H1 (cell line): ENCODE results near the gene FAHD1. TPM values are rescaled to one million over a fixed set of nuclear protein-coding genes. Genes with fewer than 3 reads are reported as not detected.
A peak's percentile ranks its signal among the peaks of the same experiment; 100 is the strongest.

Experiments used
- CTCF ChIA-PET: fragments of 300-600 bp; sonication (Branson Sonifier 250); formaldehyde crosslinking; loops from one replicate; lab custom pipeline; 2021; ENCODE audit not compliant: partially characterized antibody; lab: Charles Lee
- POLR2A ChIA-PET: fragments of 300-600 bp; sonication (Branson Sonifier 250); formaldehyde crosslinking; loops from one replicate; lab custom pipeline; 2021; ENCODE audit warnings: inconsistent platforms; ENCODE audit not compliant: partially characterized antibody; lab: Charles Lee
- DNase-seq, 2 experiments: peaks; one replicate each; pipeline versions ENCODE4 v3.0.0 to v3.0.0-alpha.2; 2010 to 2022; ENCODE audit warnings: low spot score in 2 of 2, low read depth in 1 of 2, mixed read lengths in 1 of 2
- FAIRE-seq: peaks from 2 replicates; lab custom pipeline; 2011; peaks lifted over from hg19 to GRCh38; lab: Jason Lieb, UNC
- H2AFZ ChIP-seq: 2 replicates; pipeline ENCODE4 v1.8.1; 2012; ENCODE audit warnings: low read length, inconsistent platforms
- H2AK5ac ChIP-seq: 2 replicates; pipeline ENCODE4 v1.6.1; 2013; ENCODE audit warnings: low read depth, low read length
- H2BK120ac ChIP-seq: replicated peaks from 2 replicates; pipeline ENCODE3; 2013; ENCODE audit warnings: low read depth, low read length, inconsistent platforms
- H2BK12ac ChIP-seq: 2 replicates; pipeline ENCODE4 v1.6.1; 2013; ENCODE audit warnings: low read depth, low read length
- H2BK15ac ChIP-seq: 2 replicates; pipeline ENCODE4 v1.6.1; 2013; ENCODE audit warnings: low read length
- H2BK20ac ChIP-seq: 2 replicates; pipeline ENCODE4 v1.6.1; 2013; ENCODE audit warnings: low read length
- H2BK5ac ChIP-seq: 2 replicates; pipeline ENCODE4 v1.6.1; 2013; ENCODE audit warnings: low read depth, low read length
- H3K14ac ChIP-seq: 2 replicates; pipeline ENCODE4 v1.6.1; 2013; ENCODE audit warnings: inconsistent platforms; ENCODE audit not compliant: insufficient read length
- H3K18ac ChIP-seq: 2 replicates; pipeline ENCODE4 v1.6.1; 2013; ENCODE audit warnings: low read length; ENCODE audit errors: extremely low read depth
- H3K23ac ChIP-seq: 2 replicates; pipeline ENCODE4 v1.6.1; 2013; ENCODE audit warnings: inconsistent platforms; ENCODE audit not compliant: insufficient read length
- H3K23me2 ChIP-seq: 2 replicates; pipeline ENCODE4 v1.6.1; 2013; ENCODE audit warnings: low read depth, low read length
- H3K27ac ChIP-seq: 2 replicates; pipeline ENCODE4 v1.6.1; 2011; ENCODE audit warnings: low read depth, low read length, inconsistent platforms
- H3K27me3 ChIP-seq, 4 experiments: replicated peaks in 1 of 4; 1 replicate in 1 of 4; 2 replicates in 3 of 4; pipeline versions ENCODE4 v1.6.1 to v1.8.1; 2011 to 2013; ENCODE audit warnings: low read length in 3 of 4, mild to moderate bottlenecking in 3 of 4, inconsistent platforms in 2 of 4, mixed read lengths in 2 of 4, moderate library complexity in 1 of 4; ENCODE audit not compliant: control insufficient read depth in 3 of 4, insufficient read depth in 3 of 4; ENCODE audit errors: extremely low read depth in 1 of 4
- H3K36me3 ChIP-seq, 4 experiments: 2 replicates each; pipeline versions ENCODE4 v1.6.1 to v1.8.1; 2011 to 2013; ENCODE audit warnings: mild to moderate bottlenecking in 4 of 4, low read length in 3 of 4, moderate library complexity in 2 of 4, control low read depth in 1 of 4, inconsistent platforms in 1 of 4; ENCODE audit not compliant: insufficient read depth in 4 of 4, control insufficient read depth in 2 of 4
- H3K4ac ChIP-seq: replicated peaks from 2 replicates; pipeline ENCODE3; 2013; ENCODE audit warnings: low read length, low read depth, mixed read lengths, inconsistent platforms; ENCODE audit not compliant: insufficient read length
- H3K4me1 ChIP-seq, 4 experiments: replicated peaks in 1 of 4; 1 replicate in 1 of 4; 2 replicates in 3 of 4; pipeline versions ENCODE4 v1.6.1 to v1.8.1; 2011 to 2013; ENCODE audit warnings: low read length in 3 of 4, inconsistent platforms in 2 of 4, mixed read lengths in 1 of 4; ENCODE audit not compliant: insufficient read depth in 4 of 4, control insufficient read depth in 3 of 4
- H3K4me2 ChIP-seq, 2 experiments: 2 replicates each; pipeline versions ENCODE4 v1.6.1 to v1.8.1; 2011 to 2013; ENCODE audit warnings: low read depth in 2 of 2, low read length in 2 of 2, control low read depth in 1 of 2, inconsistent platforms in 1 of 2, mild to moderate bottlenecking in 1 of 2; ENCODE audit not compliant: insufficient read depth in 1 of 2
- H3K4me3 ChIP-seq, 4 experiments: fragments of 200-600, 300-600 bp in 1 of 4; sonication (generic), shearing (Covaris generic), sonication (Bioruptor Twin) in 1 of 4; 2 replicates each; pipeline versions ENCODE4 v1.5.1 to v1.8.1; 2011 to 2016; ENCODE audit warnings: low read length in 4 of 4, low read depth in 3 of 4, control low read depth in 2 of 4, inconsistent platforms in 2 of 4, mild to moderate bottlenecking in 2 of 4, mixed read lengths in 1 of 4, moderate library complexity in 1 of 4; ENCODE audit not compliant: insufficient read depth in 2 of 4; ENCODE audit errors: extremely low read depth in 1 of 4
- H3K56ac ChIP-seq: replicated peaks from 2 replicates; pipeline ENCODE3; 2013; ENCODE audit warnings: low read depth, mild to moderate bottlenecking, mixed read lengths, low read length, inconsistent platforms; ENCODE audit not compliant: insufficient read length
- H3K79me1 ChIP-seq: 2 replicates; pipeline ENCODE4 v1.6.1; 2013; ENCODE audit warnings: low read depth, low read length, control low read depth
- H3K79me2 ChIP-seq, 2 experiments: 2 replicates each; pipeline versions ENCODE4 v1.6.1 to v1.8.1; 2012 to 2013; ENCODE audit warnings: low read length in 2 of 2, mild to moderate bottlenecking in 2 of 2, inconsistent platforms in 1 of 2; ENCODE audit not compliant: insufficient read depth in 2 of 2, control insufficient read depth in 1 of 2
- H3K9ac ChIP-seq, 4 experiments: replicated peaks in 1 of 4; 1 replicate in 1 of 4; 2 replicates in 3 of 4; pipeline versions ENCODE4 v1.6.1 to v1.8.1; 2011 to 2013; ENCODE audit warnings: low read depth in 3 of 4, low read length in 3 of 4, control low read depth in 2 of 4, mild to moderate bottlenecking in 2 of 4, moderate library complexity in 2 of 4, inconsistent platforms in 1 of 4; ENCODE audit errors: extremely low read depth in 1 of 4
- H3K9me3 ChIP-seq, 2 experiments: 2 replicates each; pipeline versions ENCODE4 v1.6.1 to v1.8.1; 2012 to 2013; ENCODE audit warnings: mild to moderate bottlenecking in 2 of 2, moderate library complexity in 2 of 2, control low read depth in 1 of 2, inconsistent platforms in 1 of 2, low read depth in 1 of 2, low read length in 1 of 2, mixed read lengths in 1 of 2; ENCODE audit not compliant: insufficient read depth in 2 of 2
- H4K20me1 ChIP-seq, 2 experiments: replicated peaks in 1 of 2; 2 replicates each; pipeline versions ENCODE3 to v1.8.1; 2011 to 2013; ENCODE audit warnings: inconsistent platforms in 2 of 2, low read length in 2 of 2, mild to moderate bottlenecking in 1 of 2; ENCODE audit not compliant: insufficient read depth in 2 of 2, control insufficient read depth in 1 of 2
- H4K5ac ChIP-seq: 2 replicates; pipeline ENCODE4 v1.6.1; 2013; ENCODE audit warnings: low read length, low read depth, mixed read lengths, inconsistent platforms; ENCODE audit not compliant: insufficient read length
- H4K8ac ChIP-seq: 2 replicates; pipeline ENCODE4 v1.8.0; 2013; ENCODE audit warnings: mild to moderate bottlenecking, moderate library complexity, low read length, inconsistent platforms; ENCODE audit not compliant: insufficient read depth; ENCODE audit errors: extremely low read depth
- H4K91ac ChIP-seq: replicated peaks from 2 replicates; pipeline ENCODE3; 2013; ENCODE audit warnings: low read length, mixed read lengths, inconsistent platforms; ENCODE audit not compliant: insufficient read length
- BRCA1 ChIP-seq: IDR thresholded peaks from 2 replicates; pipeline ENCODE4 v1.6.1; 2012; ENCODE audit warnings: low read depth, low read length, improper control_type of control experiment
- CBX8 ChIP-seq: fragments of 300-800, 300-1000 bp; sonication (generic); IDR thresholded peaks from 2 replicates; pipeline ENCODE4 v1.7.1; 2016; ENCODE audit warnings: low read depth, low read length, borderline replicate concordance
- EP300 ChIP-seq, 2 experiments: IDR thresholded peaks; 1 replicate in 1 of 2; 2 replicates in 1 of 2; pipeline ENCODE4 v1.6.1; 2011 to 2012; ENCODE audit warnings: low read depth in 2 of 2, low read length in 2 of 2, mild to moderate bottlenecking in 2 of 2, borderline replicate concordance in 1 of 2, inconsistent platforms in 1 of 2, moderate library complexity in 1 of 2
- NRF1 ChIP-seq: IDR thresholded peaks from 2 replicates; pipeline ENCODE4 v1.6.1; 2011; ENCODE audit warnings: mild to moderate bottlenecking, low read depth, low read length, improper control_type of control experiment
- POLR2AphosphoS5 ChIP-seq: IDR thresholded peaks from 2 replicates; pipeline ENCODE4 v1.6.1; 2011; ENCODE audit warnings: low read depth, low read length
- SP1 ChIP-seq: IDR thresholded peaks from 2 replicates; pipeline ENCODE4 v1.6.1; 2011; ENCODE audit warnings: low read depth, low read length
- WGBS, 2 experiments: shearing (Covaris generic) in 1 of 2; methylation state at CpG; one replicate each; pipeline versions ENCODE4 v1.1.6 to v1.1.7; 2013 to 2015; ENCODE audit warnings: low lambda C conversion rate in 2 of 2, mixed read lengths in 2 of 2, inconsistent platforms in 1 of 2, low coverage in 1 of 2, missing lambda C conversion rate in 1 of 2; ENCODE audit not compliant: insufficient replicate concordance in 2 of 2, insufficient coverage in 1 of 2, insufficient read length in 1 of 2; ENCODE audit errors: extremely low coverage in 1 of 2, missing lambda C conversion rate in 1 of 2; 5-methylcytosine and 5-hydroxymethylcytosine counted together
- polyA plus RNA-seq, 7 experiments: library from polyadenylated mRNA; depleted of rRNA in 3 of 7; stranded (reverse) in 5 of 7; unstranded in 2 of 7; fragments of >200 nt in 5 of 7; fragments of 200-250 nt in 2 of 7; gene quantifications; 1 replicate in 5 of 7; 2 replicates in 1 of 7; 4 replicates in 1 of 7; pipeline versions ENCODE4 v1.2.1 to v1.2.3, GENCODE V29; 2011 to 2013; ENCODE audit warnings: missing spikeins in 2 of 7, mixed read lengths in 2 of 7
- total RNA-seq: library from RNA; stranded (reverse); fragmentation: NEBNext Ultra II Directional; extraction: Animal tissue kit (Norgen Biotek cat#: 25700); gene quantifications from 2 replicates; pipeline ENCODE4 v1.2.1, GENCODE V29; 2021

FAHD1 gene
- total and polyA plus RNA-seq, 2 of the 8 experiments (the other 6 are each of a cell fraction or from before 2014, with no cell fraction given), result 20.4 to 31.9 TPM

- H3K27me3 ChIP-seq, result no peaks in the 10 kb centered on the region
- H3K23me2 ChIP-seq, result no peaks in the 10 kb centered on the region
- H4K5ac ChIP-seq, result no peak overlapping the region
- no peak overlapping the region for H2AK5ac ChIP-seq
- H2AFZ ChIP-seq, result no peak overlapping the region
- no peaks in the 10 kb centered on the region for H3K79me1 ChIP-seq
- CTCF ChIA-PET, result interaction anchor here (0.8 kb wide), 1 partner anchor 151 kb away, joined by 3 read pairs; no protein-coding TSS in a partner anchor
- no peaks in the 10 kb centered on the region for H3K4me1 ChIP-seq
- H3K27ac ChIP-seq, result no peak overlapping the region
- 92% methylated on average over 38 of the region's 40 CpGs; no CpG with 5 or more reads in 1 of the 2 experiments for WGBS, 2 experiments
- peaks cover 0 to 9% (median 4%) of the 10 kb centered on the region in 4 experiments; a peak in 4 of 8 replicates for H3K36me3 ChIP-seq
- no peak overlapping the region for H2BK12ac ChIP-seq
- no peak overlapping the region for H2BK5ac ChIP-seq
- H3K4me2 ChIP-seq, result no peak overlapping the region
- TF ChIP-seq NRF1 (no peak), SP1 (no peak), EP300 (IDR thresholded peaks at IDR 0.05; ENCODE audit: borderline replicate concordance in 1 of 2, low read depth in 2 of 2, low read length in 2 of 2) (no peak), POLR2AphosphoS5 (no peak), BRCA1 (no peak), CBX8 (no peak)
- no peak overlapping the region for H3K9ac ChIP-seq
- no peak overlapping the region for H3K4me3 ChIP-seq
- no peak overlapping the region for H3K14ac ChIP-seq
- no peaks in the 10 kb centered on the region for H3K79me2 ChIP-seq
- no peak overlapping the region for H2BK20ac ChIP-seq
- H2BK120ac ChIP-seq, result no peak overlapping the region
- no peak overlapping the region for H4K91ac ChIP-seq
- H4K20me1 ChIP-seq, result peaks cover 3 to 4% of the 10 kb centered on the region in 2 experiments
- H3K56ac ChIP-seq, result no peak overlapping the region
- no peak overlapping the region for H3K18ac ChIP-seq
- H2BK15ac ChIP-seq, result no peak overlapping the region
- POLR2A ChIA-PET, result interaction anchor here (1.3 kb wide), 1 partner anchor 148 kb away, joined by 5 read pairs; the partner anchor contains the start of gene RPS2
- no peak for FAIRE-seq
- H4K8ac ChIP-seq, result peak overlapping the region; percentile 85
- no peak overlapping the region for H3K23ac ChIP-seq
- H3K9me3 ChIP-seq, result no peaks in the 10 kb centered on the region
- no peak for DNase-seq
- H3K4ac ChIP-seq, result no peak overlapping the region
Observed at GRCh38 chr16:1816396-1817275, 10.4 kb upstream of the FAHD1 start.
